Measurements from ENCODE around the gene ZNRF2.

DNA sequence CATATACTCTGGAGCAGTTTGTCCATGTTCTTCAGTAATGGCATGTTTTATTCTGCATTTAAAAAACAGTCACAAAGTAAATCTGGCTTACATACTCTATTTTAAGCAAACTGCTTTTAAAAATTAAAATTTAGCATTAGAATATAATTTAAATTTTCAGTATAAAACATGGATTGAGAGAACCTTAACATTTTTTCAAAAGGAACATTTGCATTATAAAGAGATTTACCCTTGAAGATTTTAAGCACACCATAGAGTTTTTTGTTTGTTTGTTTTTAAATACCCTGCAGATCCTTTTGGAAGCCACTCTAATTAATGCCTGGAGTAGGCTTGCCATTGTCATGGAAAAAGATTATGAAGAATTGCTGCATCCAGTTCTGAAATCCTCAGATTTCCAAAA lies 70.4 kb downstream of the ZNRF2 start:
- TF ChIP-seq ZFX (IDR thresholded peaks at IDR 0.05; ENCODE audit: borderline replicate concordance) = no peak
- TF ChIP-seq CTCF (IDR thresholded peaks at IDR 0.05) = no peak
